IPS-11a (cell line): ENCODE results near the gene EZR.

Experiments used
- H3K4me3 ChIP-seq: one replicate; pipeline ENCODE4 v1.5.1; 2013; ENCODE audit warnings: low read depth, low read length, control low read depth

The EZR gene

GRCh38 chr6:158764183-158764849 is 54.9 kb downstream of the EZR start:
- H3K4me3 ChIP-seq: no peak overlapping the region

GRCh38 chr6:158763434-158764182 is 55.6 kb downstream of the EZR start:
- no peak overlapping the region for H3K4me3 ChIP-seq

DNA sequence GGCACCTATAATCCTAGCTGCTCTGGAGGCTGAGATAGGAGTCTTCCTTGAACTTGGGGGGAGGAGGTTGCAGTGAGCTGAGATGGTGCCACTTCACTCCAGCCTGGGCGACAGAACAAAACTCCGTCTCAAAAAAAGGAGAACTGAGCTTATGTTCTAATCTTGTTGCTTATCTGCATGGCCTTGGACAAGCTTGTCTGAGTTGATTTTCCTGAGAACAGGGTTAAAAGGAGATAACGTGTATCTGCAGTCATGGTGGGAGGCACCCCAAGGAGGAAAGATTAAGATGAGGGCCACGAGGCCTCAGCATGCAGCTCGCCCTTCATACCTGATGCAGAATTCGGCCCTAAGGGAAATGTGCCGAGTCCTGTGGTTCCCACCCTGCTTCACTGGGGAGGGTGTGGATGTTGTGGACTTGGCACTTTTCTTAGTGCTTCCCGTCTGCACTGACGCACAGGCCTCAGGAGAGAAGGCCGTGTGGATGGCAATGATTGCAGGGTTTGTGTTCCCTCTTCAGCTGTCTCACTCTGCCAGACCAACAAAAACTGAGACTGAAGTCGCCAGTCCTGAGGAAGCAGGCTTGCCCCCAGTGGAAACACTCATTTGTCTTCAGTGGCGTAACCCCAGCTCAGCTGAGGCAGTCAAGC is 56.3 kb downstream of the EZR start:
- no peak overlapping the region for H3K4me3 ChIP-seq

DNA sequence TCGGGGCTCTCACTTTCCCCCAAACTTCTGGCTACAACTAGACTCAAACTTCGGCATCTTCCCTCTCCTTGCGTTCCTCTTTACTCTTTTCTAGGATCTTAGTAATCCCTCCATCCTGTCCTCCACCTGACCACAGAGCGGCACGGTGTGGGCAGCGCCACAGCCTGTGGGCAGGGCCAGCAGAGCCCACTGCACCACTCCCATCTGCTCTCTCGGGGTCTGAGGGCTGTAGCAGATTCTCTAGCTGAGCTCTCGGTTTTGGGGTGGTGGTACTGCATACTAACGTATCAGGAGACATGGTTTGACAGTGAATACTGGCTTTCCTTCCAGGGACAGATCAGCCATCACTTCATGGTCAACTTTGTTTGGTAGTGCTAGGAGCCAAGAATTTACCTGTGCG is 57.4 kb downstream of the EZR start:
- H3K4me3 ChIP-seq: no peak overlapping the region

DNA sequence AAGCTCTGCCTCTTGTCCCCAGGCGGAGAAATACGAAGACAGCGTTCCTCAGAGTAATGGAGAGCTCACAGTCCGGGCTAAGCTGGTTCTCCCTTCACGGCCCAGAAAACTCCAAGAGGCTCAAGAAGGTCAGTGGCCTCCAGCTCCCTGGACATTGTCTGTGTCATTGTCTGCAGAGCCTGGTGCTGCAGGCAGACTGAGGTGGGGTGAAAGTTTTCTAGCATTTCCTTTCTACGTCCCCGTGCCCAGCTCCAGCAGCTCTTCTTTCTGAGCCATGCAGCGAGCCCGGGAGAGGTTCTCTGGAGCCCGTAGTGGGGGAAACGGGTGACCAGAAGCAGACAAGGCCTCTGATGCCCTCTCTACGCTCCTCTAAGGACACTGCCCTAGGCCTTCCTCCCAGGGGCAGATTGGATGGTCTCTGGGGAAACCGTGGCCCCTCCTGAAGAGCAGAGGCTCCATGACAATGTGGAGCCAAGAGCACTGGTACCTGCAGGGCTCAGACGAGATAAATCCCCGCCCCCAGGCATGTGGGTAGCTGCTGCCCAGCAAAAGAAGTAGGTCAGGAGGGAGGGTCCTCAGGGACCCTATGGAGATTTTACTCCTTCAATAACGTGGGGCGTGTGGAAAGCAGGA is 58.4 kb downstream of the EZR start:
- H3K4me3 ChIP-seq: no peak overlapping the region

GRCh38 chr6:158759966-158760617 is 59.1 kb downstream of the EZR start:
- H3K4me3 ChIP-seq: no peak overlapping the region

- no peak overlapping the region for H3K4me3 ChIP-seq
These were observed 60.2 kb downstream of the EZR start for GRCh38 chr6:158758941-158759479.

- H3K4me3 ChIP-seq: no peak overlapping the region
These were observed 60.7 kb downstream of the EZR start for GRCh38 chr6:158758451-158758860.

- no peak overlapping the region for H3K4me3 ChIP-seq
These were observed 61.4 kb downstream of the EZR start for GRCh38 chr6:158757753-158758090.

- H3K4me3 ChIP-seq: no peak overlapping the region
These were observed 62.0 kb downstream of the EZR start for GRCh38 chr6:158756977-158757752.

DNA sequence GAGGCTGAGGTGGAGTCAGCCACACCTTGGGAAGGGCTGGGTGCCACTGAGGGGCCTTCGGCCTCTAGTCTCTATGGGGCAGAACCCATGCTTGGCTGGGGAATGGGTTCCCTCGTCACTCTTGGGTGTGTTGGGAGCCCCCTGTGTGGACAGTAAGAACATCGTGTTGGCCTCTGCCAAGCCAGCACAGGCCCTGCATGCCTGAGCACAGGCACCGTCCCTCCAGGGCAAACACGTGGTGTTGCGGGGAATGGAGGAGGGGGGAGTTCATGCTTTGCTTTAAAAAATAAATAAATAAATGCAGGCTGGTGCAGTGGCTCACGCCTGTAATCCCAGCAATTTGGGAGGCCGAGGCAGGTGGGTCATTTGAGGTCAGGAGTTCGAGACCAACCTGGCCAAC is 63.0 kb downstream of the EZR start:
- no peak overlapping the region for H3K4me3 ChIP-seq

GRCh38 chr6:158755636-158756035 is 63.5 kb downstream of the EZR start:
- H3K4me3 ChIP-seq: no peak overlapping the region

DNA sequence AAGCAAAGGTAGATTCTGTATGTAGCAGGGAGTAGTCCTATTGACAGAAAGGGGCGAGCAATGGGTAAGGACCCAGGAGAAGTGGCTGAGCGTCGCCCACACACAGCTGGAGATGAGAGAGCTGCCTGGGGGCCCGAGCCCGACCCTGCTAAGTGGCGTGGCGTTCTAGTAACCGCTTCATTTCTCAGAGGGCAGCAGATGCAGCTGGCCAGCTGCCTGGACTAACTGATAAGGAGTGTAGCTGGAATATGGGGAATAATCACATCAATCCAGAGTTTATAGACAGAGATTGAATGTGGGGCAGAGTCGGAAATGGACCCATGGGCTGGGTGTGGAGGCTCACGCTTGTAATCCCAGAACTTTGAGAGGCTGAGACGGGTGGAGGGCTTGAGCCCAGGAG is 64.4 kb downstream of the EZR start:
- no peak overlapping the region for H3K4me3 ChIP-seq

DNA sequence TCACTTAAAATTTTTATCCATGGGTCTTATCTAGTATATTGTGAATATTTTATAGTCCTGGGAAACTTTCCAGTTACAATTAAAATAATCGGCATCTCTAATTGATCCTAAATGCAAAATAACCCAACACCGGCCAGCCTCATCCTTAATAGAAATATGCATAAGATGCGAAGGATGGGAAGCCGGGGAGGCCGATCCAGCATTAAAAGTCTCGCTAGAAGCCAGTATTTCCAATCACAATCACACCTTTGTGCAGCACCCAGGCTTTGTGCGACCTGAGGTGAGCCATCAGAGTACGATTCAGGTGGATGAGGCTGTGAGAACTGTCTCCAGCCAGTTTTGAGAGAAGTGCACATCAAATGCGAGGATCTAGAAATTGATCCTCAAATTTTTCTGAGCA is 65.4 kb downstream of the EZR start:
- no peak overlapping the region for H3K4me3 ChIP-seq

GRCh38 chr6:158752613-158753012 is 66.6 kb downstream of the EZR start:
- no peak overlapping the region for H3K4me3 ChIP-seq

- H3K4me3 ChIP-seq: no peak overlapping the region
These were observed 67.2 kb downstream of the EZR start for GRCh38 chr6:158751921-158752320.

DNA sequence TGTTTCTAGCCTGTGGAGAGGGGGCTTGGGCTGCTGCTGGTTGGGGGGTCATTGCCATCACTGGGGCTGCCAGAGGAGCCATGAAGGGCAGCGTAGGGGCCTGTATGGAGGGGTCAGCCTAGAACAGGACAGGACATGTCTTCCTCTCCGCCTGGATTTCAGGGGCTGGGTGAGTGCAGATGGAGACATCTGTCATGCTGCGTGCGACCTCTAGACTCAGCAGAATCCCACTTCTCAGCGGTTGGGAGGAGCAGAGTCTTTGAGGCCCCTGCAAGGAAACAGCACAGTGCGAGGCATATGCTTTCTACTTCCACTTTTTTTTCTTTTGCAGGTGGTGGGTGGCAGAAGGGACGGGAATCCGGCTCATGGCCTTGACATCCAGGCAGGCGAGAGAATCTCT is 67.9 kb downstream of the EZR start:
- no peak overlapping the region for H3K4me3 ChIP-seq

DNA sequence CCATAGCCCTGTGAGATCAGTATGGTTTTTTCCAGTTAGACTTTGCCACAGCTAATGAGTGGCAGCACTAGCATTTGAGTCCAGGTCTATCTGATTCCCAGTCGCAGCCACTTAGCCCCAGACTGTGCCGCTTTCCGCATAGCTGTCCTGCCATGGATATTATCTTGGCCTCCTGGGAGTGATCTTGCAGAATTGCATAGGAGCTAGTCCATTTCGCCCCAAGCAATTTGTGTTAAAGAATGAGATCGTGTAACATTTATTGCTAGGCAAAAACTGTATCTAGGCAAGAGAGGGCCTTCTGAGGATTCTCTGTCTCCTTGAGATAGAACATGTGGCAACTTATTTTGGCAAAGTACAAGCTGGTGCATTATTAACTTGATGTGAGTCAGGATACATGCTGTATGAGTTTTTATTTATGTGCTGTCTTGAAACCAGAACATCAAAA is 74.2 kb downstream of the EZR start:
- no peak overlapping the region for H3K4me3 ChIP-seq

DNA sequence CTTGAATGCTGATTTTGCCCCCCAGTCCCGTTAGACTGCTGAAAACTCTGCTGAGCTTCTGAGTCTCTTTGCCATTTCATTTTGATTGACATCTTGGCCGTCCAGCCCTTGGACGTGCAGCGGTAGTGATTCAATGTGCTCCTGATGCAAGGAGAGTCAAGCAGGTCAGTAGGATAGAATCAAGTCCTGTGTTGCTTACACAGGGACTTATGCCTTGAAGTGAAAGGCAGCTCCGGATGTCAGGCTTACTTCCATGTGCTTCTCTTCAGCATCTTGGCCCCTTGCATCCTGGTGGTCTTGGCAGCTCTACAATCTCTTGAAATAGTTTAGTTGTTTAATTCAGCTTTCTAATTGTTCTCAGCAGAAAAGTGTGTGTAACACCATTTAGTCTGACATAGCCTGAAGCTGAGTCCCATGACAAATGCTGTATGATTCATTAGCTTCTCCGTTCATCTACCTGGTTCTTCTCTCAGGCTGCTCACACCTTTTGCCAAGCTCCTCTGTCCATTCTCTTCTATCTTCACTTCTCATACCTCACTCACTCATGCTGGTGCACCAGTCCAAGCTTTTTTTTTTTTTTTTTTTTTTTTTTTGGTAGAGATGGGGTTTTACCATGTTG is 76.0 kb downstream of the EZR start:
- no peak overlapping the region for H3K4me3 ChIP-seq

DNA sequence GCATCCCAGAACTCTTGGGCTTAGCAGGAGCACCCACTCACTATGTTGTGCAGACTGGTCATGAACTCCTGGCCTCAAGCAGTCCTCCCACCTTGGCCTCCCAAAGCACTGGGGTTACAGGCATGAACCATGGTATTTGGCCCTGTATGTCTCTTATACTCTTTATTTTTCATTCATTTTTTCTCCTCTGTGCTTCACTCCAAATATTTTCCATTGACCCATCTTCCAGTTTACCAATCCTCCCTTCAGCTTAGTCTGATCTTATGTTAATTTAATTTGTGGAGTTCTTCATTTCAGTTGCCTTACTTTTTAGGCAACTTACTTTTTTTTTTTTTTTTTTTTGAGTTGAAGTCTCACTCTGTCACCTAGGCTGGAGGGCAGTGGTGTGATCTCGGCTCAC is 79.5 kb downstream of the EZR start:
- H3K4me3 ChIP-seq: no peak overlapping the region
